SU-DHL-6 (cell line): ENCODE results near the gene DCLK1.

Experiments
- H2AFZ ChIP-seq: fragments of 200-600 bp; sonication (generic); 2 replicates; pipeline ENCODE4 v1.6.1; 2014; ENCODE audit warnings: low read depth, mild to moderate bottlenecking, moderate library complexity, mixed read lengths, antibody characterized with exemption, low read length; ENCODE audit not compliant: severe bottlenecking
- H3F3A ChIP-seq: fragments of 200-600 bp; shearing (Covaris generic); 2 replicates; pipeline ENCODE4 v1.6.0; 2016; ENCODE audit warnings: antibody characterized with exemption, mild to moderate bottlenecking; ENCODE audit not compliant: insufficient read depth
- H3K27ac ChIP-seq: fragments of 200-600 bp; sonication (generic); 2 replicates; pipeline ENCODE4 v1.5.1; 2016; ENCODE audit warnings: low read depth, mild to moderate bottlenecking, low read length, moderate library complexity, mixed read lengths
- H3K27me3 ChIP-seq: fragments of 200-600 bp; sonication (generic), shearing (Covaris generic); 2 replicates; pipeline ENCODE4 v1.6.0; 2014; ENCODE audit warnings: mild to moderate bottlenecking, low read length
- H3K36me3 ChIP-seq: fragments of 200-600 bp; sonication (generic); 2 replicates; pipeline ENCODE4 v1.6.1; 2014; ENCODE audit warnings: mild to moderate bottlenecking, low read length, mixed read lengths
- H3K4me2 ChIP-seq: fragments of 300-600, 200-600 bp; shearing (Covaris generic), sonication (generic); 2 replicates; pipeline ENCODE4 v1.6.0; 2014; ENCODE audit warnings: low read length, low read depth, mild to moderate bottlenecking; ENCODE audit not compliant: poor library complexity, severe bottlenecking
- H3K4me3 ChIP-seq: fragments of 200-600 bp; sonication (generic); 2 replicates; pipeline ENCODE4 v1.5.1; 2014; ENCODE audit warnings: antibody characterized with exemption, low read length, mild to moderate bottlenecking, mixed read lengths; ENCODE audit not compliant: insufficient read depth, poor library complexity, severe bottlenecking
- H3K79me2 ChIP-seq: fragments of 200-600 bp; sonication (generic); 2 replicates; pipeline ENCODE4 v1.6.1; 2014; ENCODE audit warnings: mild to moderate bottlenecking, low read length, moderate library complexity; ENCODE audit not compliant: insufficient read depth
- H3K9ac ChIP-seq: fragments of 200-600 bp; sonication (generic); 2 replicates; pipeline ENCODE4 v1.7.0; 2014; ENCODE audit warnings: mild to moderate bottlenecking, low read length
- H3K9me2 ChIP-seq: fragments of 200-600 bp; sonication (generic); replicated peaks from 2 replicates; pipeline ENCODE4 v1.6.1; 2014; ENCODE audit warnings: low read length; ENCODE audit not compliant: insufficient read depth
- H3K9me3 ChIP-seq: fragments of 200-600 bp; sonication (generic); 2 replicates; pipeline ENCODE4 v1.6.1; 2014; ENCODE audit warnings: low read length, mixed read lengths; ENCODE audit not compliant: insufficient read depth
- H4K20me1 ChIP-seq: fragments of 200-600 bp; sonication (generic); 2 replicates; pipeline ENCODE4 v1.6.1; 2014; ENCODE audit warnings: low read depth, mild to moderate bottlenecking, antibody characterized with exemption, low read length, moderate library complexity, mixed read lengths
- EZH2phosphoT487 ChIP-seq: fragments of 200-600 bp; sonication (generic), shearing (Covaris generic); conservative IDR thresholded peaks from 2 replicates; pipeline ENCODE4 v1.6.1; 2018; ENCODE audit warnings: mild to moderate bottlenecking, antibody characterized with exemption, low read length, moderate library complexity, mixed read lengths
- TF ChIP-seq, protein P1 (sequence below): fragments of 200-600 bp; sonication (generic); IDR thresholded peaks from one replicate; pipeline ENCODE4 v1.5.1; 2017; ENCODE audit warnings: antibody characterized with exemption, mild to moderate bottlenecking, low read length, moderate library complexity; ENCODE audit not compliant: insufficient read depth, poor library complexity, severe bottlenecking

DCLK1 gene

DNA sequence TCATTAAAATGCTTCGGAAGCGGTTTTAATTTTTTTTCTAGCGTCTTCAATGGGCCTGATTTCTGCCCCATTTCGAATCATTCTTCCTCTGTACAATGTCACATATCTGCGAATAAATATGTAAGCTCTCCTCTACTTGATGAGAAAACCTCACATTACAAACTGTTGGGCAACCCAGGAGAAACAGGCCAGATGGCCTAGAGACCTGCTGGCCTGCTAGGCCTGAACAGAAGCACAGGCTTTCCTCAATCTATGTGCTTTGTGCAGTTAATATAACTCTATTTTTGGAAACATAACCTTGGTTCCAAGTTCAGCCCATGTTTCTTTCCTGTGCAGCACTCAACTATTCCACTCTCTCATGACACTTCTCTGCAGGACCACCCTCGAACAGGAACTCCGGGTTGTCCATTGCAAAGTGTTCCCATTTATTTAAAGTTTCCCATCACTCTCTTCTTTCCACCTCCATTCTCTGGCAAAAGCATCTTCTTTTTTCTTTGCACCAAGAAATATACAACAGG is 42.0 kb downstream of the DCLK1 start:
- H3F3A ChIP-seq: no peaks in the 10 kb centered on the region
- H3K36me3 ChIP-seq: no peaks in the 10 kb centered on the region
- H3K79me2 ChIP-seq: no peaks in the 10 kb centered on the region
- H3K9ac ChIP-seq: no peak overlapping the region
- H3K9me2 ChIP-seq: no peaks in the 10 kb centered on the region
- no peaks in the 10 kb centered on the region for H4K20me1 ChIP-seq
- H3K9me3 ChIP-seq: no peaks in the 10 kb centered on the region
- TF ChIP-seq EZH2phosphoT487: no peak
- TF ChIP-seq, protein P1, sequence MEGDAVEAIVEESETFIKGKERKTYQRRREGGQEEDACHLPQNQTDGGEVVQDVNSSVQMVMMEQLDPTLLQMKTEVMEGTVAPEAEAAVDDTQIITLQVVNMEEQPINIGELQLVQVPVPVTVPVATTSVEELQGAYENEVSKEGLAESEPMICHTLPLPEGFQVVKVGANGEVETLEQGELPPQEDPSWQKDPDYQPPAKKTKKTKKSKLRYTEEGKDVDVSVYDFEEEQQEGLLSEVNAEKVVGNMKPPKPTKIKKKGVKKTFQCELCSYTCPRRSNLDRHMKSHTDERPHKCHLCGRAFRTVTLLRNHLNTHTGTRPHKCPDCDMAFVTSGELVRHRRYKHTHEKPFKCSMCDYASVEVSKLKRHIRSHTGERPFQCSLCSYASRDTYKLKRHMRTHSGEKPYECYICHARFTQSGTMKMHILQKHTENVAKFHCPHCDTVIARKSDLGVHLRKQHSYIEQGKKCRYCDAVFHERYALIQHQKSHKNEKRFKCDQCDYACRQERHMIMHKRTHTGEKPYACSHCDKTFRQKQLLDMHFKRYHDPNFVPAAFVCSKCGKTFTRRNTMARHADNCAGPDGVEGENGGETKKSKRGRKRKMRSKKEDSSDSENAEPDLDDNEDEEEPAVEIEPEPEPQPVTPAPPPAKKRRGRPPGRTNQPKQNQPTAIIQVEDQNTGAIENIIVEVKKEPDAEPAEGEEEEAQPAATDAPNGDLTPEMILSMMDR: no peak
- no peaks in the 10 kb centered on the region for H3K27me3 ChIP-seq
- H2AFZ ChIP-seq: no peak overlapping the region
- no peak overlapping the region for H3K4me2 ChIP-seq
- H3K27ac ChIP-seq: no peak overlapping the region
- no peak overlapping the region for H3K4me3 ChIP-seq

DNA sequence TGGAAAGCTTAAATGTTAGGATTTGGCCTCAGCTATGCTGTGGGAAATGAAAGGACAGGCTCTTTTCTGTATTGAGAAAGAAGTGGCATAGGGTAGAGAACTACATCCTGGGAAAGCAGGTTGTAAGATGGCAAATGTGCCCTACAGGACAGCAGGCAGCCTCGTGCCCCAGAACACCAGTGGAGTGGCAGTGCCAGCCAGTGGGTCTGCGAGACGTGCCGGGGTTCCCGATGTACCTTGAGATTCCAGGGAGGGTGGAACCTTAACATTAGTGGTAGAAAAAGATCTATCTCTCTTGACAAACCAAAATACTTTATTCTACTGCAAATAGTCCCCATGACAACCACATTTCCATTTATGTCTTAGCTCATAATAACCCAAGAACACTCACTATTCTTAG is 42.7 kb downstream of the DCLK1 start:
- Histone ChIP-seq H4K20me1 (no peaks in the 10 kb centered on the region), H3K9ac (no peak overlapping the region), H3K79me2 (no peaks in the 10 kb centered on the region), H3K9me3 (no peaks in the 10 kb centered on the region), H3K4me2 (no peak overlapping the region), H3K4me3 (no peak overlapping the region), H3K27me3 (no peaks in the 10 kb centered on the region), H3F3A (no peaks in the 10 kb centered on the region), H3K27ac (no peak overlapping the region), H3K36me3 (no peaks in the 10 kb centered on the region), H3K9me2 (no peaks in the 10 kb centered on the region), H2AFZ (no peak overlapping the region)
- no peak for TF ChIP-seq EZH2phosphoT487
- TF ChIP-seq, protein P1: no peak

DNA sequence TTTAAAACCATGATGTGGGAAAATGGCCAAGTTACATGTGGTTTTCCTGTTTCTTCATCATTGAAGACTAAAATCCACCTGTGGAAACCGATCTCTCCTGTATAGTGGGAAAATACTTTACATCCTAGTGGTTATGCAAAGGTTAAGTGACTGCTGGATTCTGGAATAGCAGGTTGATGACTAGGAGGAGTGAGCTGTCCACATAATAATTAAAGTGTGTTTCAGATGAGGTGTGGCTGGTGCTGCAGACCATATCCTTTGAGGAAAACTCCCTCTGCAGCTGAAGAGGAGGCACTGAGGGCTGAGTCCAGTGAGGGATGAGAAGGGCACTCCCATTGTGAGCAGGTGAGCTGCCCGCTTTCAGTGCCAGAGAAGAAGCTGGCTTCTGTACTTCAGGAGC is 43.2 kb downstream of the DCLK1 start:
- Histone ChIP-seq H3K9me3 (no peaks in the 10 kb centered on the region), H3K36me3 (no peaks in the 10 kb centered on the region), H2AFZ (no peak overlapping the region), H3K27ac (no peak overlapping the region), H3F3A (no peaks in the 10 kb centered on the region), H3K4me2 (no peak overlapping the region), H3K79me2 (no peaks in the 10 kb centered on the region), H3K4me3 (no peak overlapping the region), H4K20me1 (no peaks in the 10 kb centered on the region), H3K9ac (no peak overlapping the region), H3K9me2 (no peaks in the 10 kb centered on the region), H3K27me3 (no peaks in the 10 kb centered on the region)
- TF ChIP-seq, protein P1: no peak
- TF ChIP-seq EZH2phosphoT487: no peak

DNA sequence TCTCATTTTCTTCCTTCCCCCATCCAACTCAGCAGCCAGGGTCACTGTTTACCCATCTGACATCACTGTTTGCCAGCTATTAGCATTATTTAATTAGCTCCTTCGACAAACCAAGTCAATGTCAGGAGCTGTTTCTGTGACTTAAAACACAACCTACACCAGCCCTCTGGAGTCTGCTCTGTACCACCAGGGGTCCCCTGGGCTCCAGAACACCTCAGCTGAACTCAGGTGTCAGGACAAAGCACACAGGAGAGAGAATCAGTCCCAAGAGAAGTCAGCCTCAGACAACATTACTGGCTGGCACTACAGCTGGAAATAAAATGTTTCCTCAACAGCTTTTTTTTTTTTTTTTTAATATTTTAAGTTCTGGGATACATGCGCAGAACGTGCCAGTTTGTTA is 45.1 kb downstream of the DCLK1 start:
- Histone ChIP-seq H4K20me1 (no peaks in the 10 kb centered on the region), H3K9ac (no peak overlapping the region), H3K9me2 (no peaks in the 10 kb centered on the region), H3K4me2 (no peak overlapping the region), H3K4me3 (no peak overlapping the region), H3K27me3 (no peaks in the 10 kb centered on the region), H3K27ac (no peak overlapping the region), H2AFZ (no peak overlapping the region), H3K9me3 (no peaks in the 10 kb centered on the region), H3F3A (no peaks in the 10 kb centered on the region), H3K36me3 (no peaks in the 10 kb centered on the region), H3K79me2 (no peaks in the 10 kb centered on the region)
- TF ChIP-seq EZH2phosphoT487: no peak
- TF ChIP-seq, protein P1: no peak
